ENCODE results near the gene CUL1. TPM values are rescaled to one million over a fixed set of nuclear protein-coding genes. Genes with fewer than 3 reads are reported as not detected.

Gene CUL1
- total and polyA plus RNA-seq, 3 experiments from 2014 or later, result 58.3 to 93.4 (median 92.2) TPM

DNA sequence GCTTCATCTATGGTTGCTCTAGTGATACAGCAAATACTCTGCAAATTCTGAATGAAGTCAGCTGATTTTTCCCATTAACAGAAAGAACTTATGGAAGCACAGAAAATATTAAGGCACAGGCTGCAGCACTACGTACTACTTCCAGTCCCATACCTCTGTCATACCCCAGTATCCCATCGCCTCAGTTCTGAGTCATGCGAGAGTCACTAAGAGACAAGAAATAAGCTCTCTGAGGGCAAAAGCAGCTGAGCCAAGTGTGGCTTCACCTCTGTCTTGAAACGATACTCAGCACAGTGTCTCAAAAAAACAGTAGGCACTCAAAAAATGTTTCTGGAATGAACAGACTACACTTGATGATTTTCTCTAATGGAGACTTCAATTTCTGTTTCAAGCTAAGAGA, 137.2 kb downstream of the CUL1 start:
- no peak for DNase-seq
- H3K4me3 ChIP-seq (ENCODE audit: low read length), result no peak overlapping the region
- no peaks in the 10 kb centered on the region for H3K36me3 ChIP-seq (ENCODE audit: insufficient read depth, low read length)
- peaks cover 0 to 4% (median 0%) of the 10 kb centered on the region in 5 donors for H3K9me3 Mint-ChIP-seq
- peaks cover 24 to 52% (median 43%) of the 10 kb centered on the region in 3 donors for H3K4me1 Mint-ChIP-seq
- ChIA-PET CTCF (no interaction called here), POLR2A (interaction anchor here (0.9 kb wide), 1 partner anchor 48 kb away, joined by 3 read pairs; the partner anchor contains the start of gene EZH2)
- peaks cover 10% of the 10 kb centered on the region for H3K4me1 ChIP-seq (ENCODE audit: insufficient read depth, low read length)
- H3K27ac Mint-ChIP-seq, result no peak overlapping the region
- H3K4me3 Mint-ChIP-seq, result no peak overlapping the region
- peaks cover 0 to 2% (median 1%) of the 10 kb centered on the region in 3 donors for H3K36me3 Mint-ChIP-seq
- no peaks in the 10 kb centered on the region for H3K9me3 ChIP-seq (ENCODE audit: low read length)
- no peak overlapping the region for H3K27ac ChIP-seq (ENCODE audit: low read depth, low read length)
- no peaks in the 10 kb centered on the region for H3K27me3 ChIP-seq (ENCODE audit: insufficient read depth, low read length, poor library complexity, severe bottlenecking)
- peaks cover 0 to 1% of the 10 kb centered on the region in 2 donors for H3K27me3 Mint-ChIP-seq

DNA sequence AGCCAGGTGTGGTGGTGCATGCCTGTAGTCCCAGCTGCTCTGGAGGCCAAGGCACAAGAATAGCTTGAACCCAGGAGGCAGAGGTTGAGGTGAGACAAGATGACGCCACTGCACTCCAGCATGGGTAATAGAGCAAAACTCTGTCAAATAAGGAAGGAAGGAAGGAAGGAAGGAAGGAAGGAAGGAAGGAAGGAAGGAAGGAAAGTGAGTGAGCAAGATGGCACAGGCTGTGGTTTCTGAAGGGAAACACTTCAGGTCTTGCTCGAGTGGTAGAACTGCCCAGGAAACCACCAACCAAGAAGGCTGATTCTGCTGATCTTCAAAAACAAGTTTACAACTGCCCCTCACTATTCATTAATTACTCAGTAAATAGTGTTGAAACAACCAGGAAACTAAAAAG, 140.2 kb downstream of the CUL1 start:
- Histone ChIP-seq H3K27me3 (ENCODE audit: insufficient read depth, low read length, poor library complexity, severe bottlenecking) (no peaks in the 10 kb centered on the region), H3K4me1 (ENCODE audit: insufficient read depth, low read length) (peaks cover 13% of the 10 kb centered on the region), H3K4me3 (ENCODE audit: low read length) (no peak overlapping the region), H3K36me3 (ENCODE audit: insufficient read depth, low read length) (no peaks in the 10 kb centered on the region), H3K9me3 (ENCODE audit: low read length) (no peaks in the 10 kb centered on the region), H3K27ac (ENCODE audit: low read depth, low read length) (no peak overlapping the region)
- Mint-ChIP-seq H3K27me3 (no peaks in the 10 kb centered on the region), H3K4me3 (peak overlapping the region in 4 of 7 donors; percentile 27 to 64 (median 46)), H3K36me3 (peaks cover 0 to 2% (median 0%) of the 10 kb centered on the region in 3 donors), H3K27ac (peak overlapping the region in 7 of 8 donors; percentile 14 to 98 (median 40)), H3K4me1 (peaks cover 28 to 69% (median 56%) of the 10 kb centered on the region in 3 donors), H3K9me3 (peaks cover 0 to 4% (median 0%) of the 10 kb centered on the region in 5 donors)
- peak in 2 of 5 donors; percentile 5 to 22 for DNase-seq
- POLR2A ChIA-PET, result no interaction called here
- CTCF ChIA-PET, result no interaction called here

DNA sequence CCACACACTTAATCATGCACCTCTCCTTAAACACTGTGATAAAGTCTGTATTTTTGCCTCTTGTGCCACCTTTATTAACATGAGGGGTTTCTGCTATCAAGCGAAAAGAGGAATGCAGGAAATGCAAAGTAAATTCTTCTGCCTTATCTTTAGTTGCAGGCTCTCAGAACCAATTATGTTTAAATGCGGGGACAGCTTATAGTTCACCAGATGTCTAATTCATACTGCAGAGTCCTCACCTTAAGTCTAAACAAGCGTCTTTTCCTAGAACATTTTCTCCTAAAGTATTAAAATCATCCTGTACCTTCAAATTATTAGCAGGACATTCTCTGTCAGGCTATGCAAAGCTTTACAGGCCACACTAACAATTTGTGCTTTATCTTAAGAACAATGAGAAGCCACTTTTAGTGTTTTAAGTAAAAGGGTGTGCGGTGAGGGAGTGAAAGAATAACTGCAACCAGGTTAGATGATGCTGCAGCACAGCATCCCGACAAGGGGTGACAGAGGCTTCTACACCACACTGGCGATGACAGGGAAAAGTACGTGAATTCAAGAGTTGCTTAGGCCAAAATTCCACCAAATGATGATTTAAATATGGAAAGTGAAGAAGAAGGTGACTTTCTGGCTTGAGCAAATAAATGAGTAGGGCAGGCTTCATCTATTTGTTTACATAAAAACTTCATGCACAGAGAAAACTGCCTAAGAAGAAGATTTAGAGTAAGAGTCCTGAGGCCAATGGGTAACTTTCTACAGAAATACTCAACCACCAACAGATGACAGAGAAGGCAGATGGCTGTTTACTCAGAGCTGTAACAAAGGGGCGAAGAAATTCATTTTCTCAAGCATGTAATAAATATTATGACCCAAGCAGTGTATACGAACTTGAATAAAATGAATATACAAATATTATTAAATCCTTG, 149.4 kb downstream of the CUL1 start:
- peaks cover 22% of the 10 kb centered on the region for H3K4me1 ChIP-seq (ENCODE audit: insufficient read depth, low read length)
- Mint-ChIP-seq H3K4me1 (peaks cover 27 to 79% (median 71%) of the 10 kb centered on the region in 3 donors), H3K9me3 (no peaks in the 10 kb centered on the region), H3K27ac (no peak overlapping the region), H3K36me3 (no peaks in the 10 kb centered on the region), H3K4me3 (no peak overlapping the region), H3K27me3 (no peaks in the 10 kb centered on the region)
- no peak overlapping the region for H3K27ac ChIP-seq (ENCODE audit: low read depth, low read length)
- ChIA-PET POLR2A (no interaction called here), CTCF (interaction anchor here (0.6 to 2.7 kb wide), 3 partner anchors 8 to 115 kb away, joined by 3 to 10 read pairs (median 4); no protein-coding TSS in a partner anchor)
- H3K27me3 ChIP-seq (ENCODE audit: insufficient read depth, low read length, poor library complexity, severe bottlenecking), result no peaks in the 10 kb centered on the region
- no peaks in the 10 kb centered on the region for H3K9me3 ChIP-seq (ENCODE audit: low read length)
- H3K36me3 ChIP-seq (ENCODE audit: insufficient read depth, low read length), result no peaks in the 10 kb centered on the region
- H3K4me3 ChIP-seq (ENCODE audit: low read length), result no peak overlapping the region
- no peak for DNase-seq

DNA sequence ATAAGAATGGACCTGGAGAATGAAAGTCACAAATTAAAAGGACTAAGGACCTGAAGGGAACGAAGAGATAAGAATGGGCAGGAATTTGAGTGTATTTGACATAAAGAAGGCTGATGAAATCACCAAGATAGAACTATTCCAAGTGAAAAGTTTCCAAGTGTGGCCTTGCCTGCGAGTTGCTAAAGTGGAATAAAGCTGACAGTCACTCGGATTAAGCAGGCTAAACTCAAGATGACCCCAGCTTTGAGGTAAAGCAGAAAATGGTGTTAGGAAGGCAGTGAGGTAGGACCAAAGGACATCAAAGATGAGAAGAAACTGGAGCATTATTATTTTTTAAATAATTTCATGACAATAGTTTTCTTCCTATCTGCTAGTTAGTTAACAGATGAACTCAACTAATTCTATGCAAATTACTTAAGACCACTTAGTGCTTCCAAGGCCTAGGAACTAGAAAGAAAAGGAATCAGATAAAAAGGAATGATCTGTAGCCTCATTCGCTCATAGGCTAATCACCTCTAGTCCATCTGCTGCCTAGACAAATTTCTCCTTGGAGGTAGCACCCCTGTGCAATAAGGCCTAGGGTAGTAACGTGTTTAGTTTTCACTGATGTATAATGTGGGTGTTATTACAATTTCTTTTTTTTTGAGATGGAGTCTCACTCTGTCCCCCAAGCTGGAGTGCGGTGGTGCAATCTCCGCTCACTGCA, 150.8 kb downstream of the CUL1 start:
- H3K9me3 ChIP-seq (ENCODE audit: low read length), result no peaks in the 10 kb centered on the region
- H3K4me3 ChIP-seq (ENCODE audit: low read length), result no peak overlapping the region
- ChIA-PET CTCF (no interaction called here), POLR2A (no interaction called here)
- Mint-ChIP-seq H3K4me3 (no peak overlapping the region), H3K36me3 (no peaks in the 10 kb centered on the region), H3K9me3 (no peaks in the 10 kb centered on the region), H3K27ac (peak overlapping the region in 2 of 8 donors; percentile 1 to 62), H3K27me3 (no peaks in the 10 kb centered on the region), H3K4me1 (peaks cover 27 to 77% (median 65%) of the 10 kb centered on the region in 3 donors)
- H3K27me3 ChIP-seq (ENCODE audit: insufficient read depth, low read length, poor library complexity, severe bottlenecking), result no peaks in the 10 kb centered on the region
- peaks cover 22% of the 10 kb centered on the region for H3K4me1 ChIP-seq (ENCODE audit: insufficient read depth, low read length)
- DNase-seq, result no peak
- H3K27ac ChIP-seq (ENCODE audit: low read depth, low read length), result no peak overlapping the region
- H3K36me3 ChIP-seq (ENCODE audit: insufficient read depth, low read length), result no peaks in the 10 kb centered on the region

DNA sequence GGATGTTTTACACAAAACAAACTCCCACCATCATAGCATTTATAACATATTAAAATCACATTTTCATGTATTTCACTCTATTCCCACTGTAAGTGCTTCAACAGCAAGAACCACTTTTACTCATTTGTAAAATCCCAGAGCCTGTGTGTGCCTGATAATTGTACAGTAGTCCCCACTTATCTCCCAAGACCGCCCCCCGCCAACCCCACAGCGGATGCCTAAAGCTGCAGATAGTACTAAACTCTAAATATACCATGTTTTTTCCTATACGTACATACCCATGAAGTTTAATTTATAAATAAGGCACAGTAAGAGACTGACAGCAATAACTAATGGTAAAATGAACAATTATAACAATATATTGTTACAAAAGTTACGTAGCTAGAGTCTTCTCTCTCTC, 151.9 kb downstream of the CUL1 start:
- Mint-ChIP-seq H3K4me1 (peaks cover 26 to 74% (median 58%) of the 10 kb centered on the region in 3 donors), H3K4me3 (no peak overlapping the region), H3K27ac (no peak overlapping the region), H3K36me3 (no peaks in the 10 kb centered on the region), H3K27me3 (no peaks in the 10 kb centered on the region), H3K9me3 (no peaks in the 10 kb centered on the region)
- Histone ChIP-seq H3K27me3 (ENCODE audit: insufficient read depth, low read length, poor library complexity, severe bottlenecking) (no peaks in the 10 kb centered on the region), H3K36me3 (ENCODE audit: insufficient read depth, low read length) (no peaks in the 10 kb centered on the region), H3K4me3 (ENCODE audit: low read length) (no peak overlapping the region), H3K27ac (ENCODE audit: low read depth, low read length) (no peak overlapping the region), H3K4me1 (ENCODE audit: insufficient read depth, low read length) (peaks cover 21% of the 10 kb centered on the region), H3K9me3 (ENCODE audit: low read length) (no peaks in the 10 kb centered on the region)
- CTCF ChIA-PET, result interaction anchor here (1.7 to 1.8 kb wide), 2 partner anchors 91 to 113 kb away, joined by 5 to 6 read pairs; no protein-coding TSS in a partner anchor
- DNase-seq, result no peak
- POLR2A ChIA-PET, result no interaction called here

Other genes with a start within 250 kb of the CUL1 start
- not detected for gene C7orf33, start 108.1 kb upstream of the CUL1 start, total RNA-seq
- gene C7orf33, start 108.1 kb upstream of the CUL1 start, polyA plus RNA-seq, result not detected
- gene EZH2, start 185.4 kb downstream of the CUL1 start, total RNA-seq, result 100 to 1,000 TPM; 123 to 125 TPM
- 4.8 TPM for gene EZH2, start 185.4 kb downstream of the CUL1 start, polyA plus RNA-seq